Ecto neural progenitor cell (in vitro differentiated cells): Measurements from ENCODE around the gene AMMECR1.

ENCODE experiments used
- DNase-seq: peaks from one replicate; pipeline ENCODE4 v3.0.0-alpha.2; 2018; ENCODE audit warnings: low spot score

Gene AMMECR1

GRCh38 chrX:110210417-110211139 lies 107.3 kb downstream of the AMMECR1 start:
- DNase-seq = no peak

DNA sequence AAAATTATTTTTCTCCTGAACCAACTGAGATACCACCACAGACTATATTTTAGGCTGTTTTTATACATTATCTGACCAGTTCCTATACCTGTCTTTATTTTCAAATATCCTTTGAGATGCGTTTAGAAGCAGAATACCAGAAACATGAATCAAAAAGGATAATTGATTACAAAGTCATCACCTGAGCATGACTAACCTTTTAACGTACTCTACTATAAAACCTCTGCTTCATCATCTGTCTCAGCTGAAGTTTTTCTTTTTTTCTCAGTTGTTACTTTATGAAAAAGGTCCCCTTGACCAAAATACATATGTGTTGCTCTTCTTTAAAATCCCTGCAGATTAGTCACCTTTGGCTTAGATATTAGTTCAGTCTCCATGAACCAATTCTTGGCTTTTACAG lies 109.8 kb downstream of the AMMECR1 start:
- DNase-seq = no peak

DNA sequence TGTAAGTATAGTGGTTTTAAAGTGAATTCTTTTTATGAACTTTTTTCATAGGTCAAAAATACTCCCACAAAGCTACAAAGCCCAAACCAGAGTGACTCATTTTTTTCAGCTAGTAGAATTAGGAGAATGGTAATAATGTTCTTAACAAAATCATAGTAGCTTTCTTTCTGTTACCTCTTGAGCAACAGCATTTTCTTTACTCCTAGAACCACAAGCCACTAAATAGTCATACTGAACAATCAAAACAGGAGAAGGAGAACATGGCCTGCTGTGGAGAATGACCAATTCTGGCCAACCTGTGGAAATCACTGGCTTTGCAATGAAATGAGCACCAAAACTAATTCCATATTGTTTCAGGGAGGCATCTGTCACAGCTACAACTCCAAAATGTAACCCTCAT lies 112.9 kb downstream of the AMMECR1 start:
- DNase-seq = no peak

GRCh38 chrX:110201799-110202198 lies 116.1 kb downstream of the AMMECR1 start:
- DNase-seq = no peak

- DNase-seq = no peak
Observed at GRCh38 chrX:110194977-110195376, 122.9 kb downstream of the AMMECR1 start.

DNA sequence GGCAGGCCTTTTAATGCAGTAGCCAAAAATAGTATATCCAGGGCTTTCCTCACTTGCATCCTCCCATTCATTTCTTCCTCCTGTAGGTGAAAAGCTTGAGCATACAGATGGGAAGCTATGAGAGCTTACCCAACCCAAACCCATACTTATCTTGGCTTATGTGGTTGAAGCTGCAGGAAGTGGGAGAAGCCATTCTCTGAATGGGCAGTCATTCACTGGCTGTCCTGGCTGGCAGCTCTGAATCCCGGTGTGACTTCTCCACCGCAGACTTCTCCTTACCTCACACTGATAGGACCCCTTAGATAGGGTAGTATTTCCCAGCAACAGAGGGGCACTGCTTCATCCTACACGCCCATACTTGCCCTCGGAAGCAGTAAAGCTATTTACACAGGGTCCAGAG lies 125.4 kb downstream of the AMMECR1 start:
- DNase-seq = no peak

GRCh38 chrX:110188701-110189558 lies 129.0 kb downstream of the AMMECR1 start:
- DNase-seq = no peak

GRCh38 chrX:110183314-110183713 lies 134.6 kb downstream of the AMMECR1 start:
- DNase-seq = no peak

DNA sequence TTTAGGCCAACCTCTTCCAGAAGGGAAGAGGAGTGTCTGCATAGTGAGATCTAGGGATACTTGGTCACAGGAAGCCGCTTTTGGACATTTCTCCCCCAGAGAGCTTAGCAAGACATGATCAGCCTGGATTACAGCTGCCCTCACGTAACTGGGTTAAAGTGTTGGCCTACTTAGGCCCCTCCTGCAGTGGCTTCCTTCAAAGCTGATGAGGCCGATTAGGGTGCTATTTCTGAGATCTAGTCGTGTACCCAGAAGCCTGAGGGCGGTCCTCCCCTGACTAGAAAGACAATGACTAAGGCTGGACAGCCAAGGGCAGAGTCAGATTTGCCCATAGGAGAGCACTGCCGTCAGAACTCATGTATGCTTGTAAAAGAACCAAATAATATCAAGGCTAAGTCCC lies 135.0 kb downstream of the AMMECR1 start:
- no peak for DNase-seq

- no peak for DNase-seq
Observed at GRCh38 chrX:110182362-110182761, 135.5 kb downstream of the AMMECR1 start.

GRCh38 chrX:110181459-110182137 lies 136.3 kb downstream of the AMMECR1 start:
- no peak for DNase-seq

DNA sequence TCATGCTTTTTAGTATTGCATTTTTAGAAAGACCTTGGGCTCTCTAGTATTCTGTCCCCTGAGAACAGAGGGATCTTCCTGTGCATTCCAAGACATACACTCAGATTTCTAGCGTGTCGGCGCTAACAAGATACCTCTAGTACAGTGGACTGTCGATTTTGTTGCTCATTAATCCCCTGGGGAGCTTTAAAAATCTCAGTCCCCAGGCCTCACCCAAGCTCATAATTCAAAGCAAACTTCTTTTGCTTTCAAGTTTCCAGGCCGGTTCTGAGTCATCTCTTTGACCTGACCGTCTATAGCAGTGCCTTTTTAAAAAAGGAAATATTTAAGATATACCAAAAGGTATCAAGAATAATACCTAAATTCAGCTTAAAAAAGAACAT lies 137.0 kb downstream of the AMMECR1 start:
- no peak for DNase-seq

- DNase-seq = no peak
Observed at GRCh38 chrX:110180176-110180927, 137.5 kb downstream of the AMMECR1 start.

DNA sequence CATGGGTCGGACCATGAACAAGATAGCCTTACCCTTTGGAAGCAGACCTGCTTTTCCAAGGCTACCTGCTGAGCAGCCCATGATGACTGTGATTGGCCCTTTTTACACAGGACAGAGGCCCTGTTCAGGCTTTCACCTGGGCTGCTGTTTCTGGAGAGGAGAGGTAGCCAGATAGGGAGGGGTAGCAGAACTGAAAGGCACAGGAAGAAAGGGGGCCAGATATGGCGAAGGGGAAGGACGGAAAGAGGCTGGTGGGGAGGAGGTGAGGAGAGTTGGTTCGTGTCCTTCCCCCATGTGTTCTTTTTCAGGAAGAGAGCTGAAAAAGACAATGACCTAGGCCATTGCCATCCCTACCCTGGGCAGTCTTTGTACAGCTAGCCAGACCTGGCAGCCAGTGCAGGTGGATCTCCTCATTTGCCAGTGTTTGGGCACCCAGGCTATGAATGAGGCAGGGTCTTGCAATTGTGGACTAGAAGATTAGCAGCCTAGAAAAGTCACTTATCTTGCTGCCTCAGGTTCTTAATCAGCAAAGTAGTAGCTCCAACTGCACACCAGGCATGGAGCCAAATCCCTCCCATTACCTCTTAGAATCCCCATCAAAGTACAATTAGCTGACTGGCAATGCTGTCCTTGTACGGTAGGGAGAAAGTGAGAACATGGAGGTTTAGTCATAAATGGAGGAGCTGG lies 139.6 kb downstream of the AMMECR1 start:
- DNase-seq = no peak

DNA sequence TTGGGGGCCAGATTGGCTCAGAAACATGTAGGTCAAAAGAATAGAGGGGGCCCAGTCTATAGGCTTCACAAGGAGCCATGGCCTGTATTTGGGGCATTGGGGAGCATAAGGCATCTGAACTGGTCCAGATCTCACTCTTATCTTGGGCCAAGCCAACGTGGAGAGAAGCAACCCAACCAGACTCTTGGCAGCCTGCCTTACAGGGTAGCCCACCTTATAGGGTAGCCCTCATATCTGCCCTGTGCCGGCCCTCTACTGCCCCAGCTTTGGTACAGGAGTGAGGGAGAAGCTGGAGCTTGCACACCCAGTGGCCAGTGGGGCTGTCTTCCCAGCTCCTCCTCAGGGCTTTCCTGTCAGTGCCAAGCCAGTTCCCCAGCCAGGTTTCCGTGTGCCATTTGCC lies 142.2 kb downstream of the AMMECR1 start:
- DNase-seq = no peak

DNA sequence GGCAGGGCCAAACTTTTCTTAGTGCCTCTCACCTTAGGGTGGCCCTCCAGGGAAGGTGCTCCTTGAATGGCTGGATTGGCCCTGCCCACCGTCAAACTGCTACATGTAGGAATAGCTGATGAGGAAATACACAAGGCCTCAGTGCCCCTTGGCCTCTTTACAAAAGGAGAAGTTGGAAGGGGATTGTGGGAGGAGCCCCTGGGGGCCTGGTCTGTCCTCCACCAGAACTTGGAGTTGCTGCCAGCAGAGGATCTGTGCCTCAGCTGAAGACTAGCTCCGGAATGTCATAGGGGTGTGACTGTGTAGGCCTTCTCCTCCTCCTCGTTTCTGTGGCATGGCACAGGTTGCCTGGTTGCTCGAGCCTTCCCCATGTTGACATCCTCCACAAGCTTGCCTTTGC lies 142.7 kb downstream of the AMMECR1 start:
- no peak for DNase-seq

DNA sequence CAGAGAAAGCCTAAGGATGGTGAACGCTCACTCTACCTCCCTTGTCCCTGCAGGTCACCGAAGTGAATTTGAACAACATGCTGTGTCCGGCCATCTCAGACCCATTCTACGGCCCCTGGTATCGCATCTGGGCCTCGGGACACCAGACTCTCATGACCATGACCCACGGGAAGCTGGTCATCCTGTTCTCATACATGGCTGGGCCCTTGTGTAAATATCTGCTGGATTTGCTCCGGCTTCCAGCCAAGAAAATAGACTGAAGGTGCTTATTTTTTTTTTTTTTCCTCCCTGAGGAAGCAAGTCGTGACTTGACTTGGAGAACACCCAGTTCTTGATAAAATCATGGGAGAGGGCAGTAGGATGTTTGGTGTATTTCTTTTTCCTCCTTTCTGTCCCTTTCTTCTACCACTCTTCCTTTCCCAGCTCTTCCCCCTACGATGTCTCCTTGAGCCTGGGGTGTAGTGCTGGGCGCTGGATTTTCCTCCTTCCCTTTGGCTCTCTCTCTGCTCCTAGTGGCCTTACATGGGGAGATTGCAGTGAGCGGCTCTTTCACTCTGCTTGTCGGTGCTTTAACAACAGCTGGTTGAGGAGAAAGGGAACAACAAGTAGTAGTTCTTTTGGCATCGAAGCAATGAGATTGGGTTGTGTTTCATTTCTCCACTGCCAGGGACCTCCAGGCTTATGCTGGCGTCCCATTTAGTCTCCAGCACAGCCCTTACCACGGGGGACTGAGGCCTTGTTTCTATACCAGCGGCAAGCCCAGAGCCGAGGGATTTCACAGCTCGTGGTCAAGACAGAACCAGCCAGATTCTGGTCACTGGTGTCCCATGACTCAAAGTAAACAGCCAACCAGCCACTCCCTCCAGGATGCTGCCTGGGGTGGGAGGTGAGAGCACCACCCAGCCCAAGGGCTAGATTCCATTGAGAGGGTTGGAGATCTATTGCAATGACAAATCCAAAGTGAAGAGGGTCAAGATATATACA lies 144.4 kb downstream of the AMMECR1 start:
- no peak for DNase-seq

DNA sequence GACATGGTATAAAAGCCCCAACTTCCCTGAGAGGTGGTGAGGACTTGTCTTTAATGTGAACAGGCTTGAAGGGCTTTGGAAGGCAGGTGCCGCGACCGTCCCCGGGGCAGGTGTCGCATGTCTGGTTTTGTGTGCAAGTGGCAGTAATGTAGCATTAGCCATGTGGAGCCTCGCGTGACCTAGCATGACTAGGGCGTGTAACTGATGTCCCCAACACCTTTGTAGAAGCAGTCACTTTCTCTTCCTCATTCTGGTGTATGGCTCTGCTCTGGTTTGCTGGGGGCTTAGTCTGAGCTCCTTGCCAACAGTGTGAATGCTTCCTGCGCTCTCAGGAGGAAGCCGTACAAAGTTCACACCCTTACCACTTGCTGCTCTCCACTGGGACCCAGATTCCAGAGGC lies 145.7 kb downstream of the AMMECR1 start:
- DNase-seq = no peak

DNA sequence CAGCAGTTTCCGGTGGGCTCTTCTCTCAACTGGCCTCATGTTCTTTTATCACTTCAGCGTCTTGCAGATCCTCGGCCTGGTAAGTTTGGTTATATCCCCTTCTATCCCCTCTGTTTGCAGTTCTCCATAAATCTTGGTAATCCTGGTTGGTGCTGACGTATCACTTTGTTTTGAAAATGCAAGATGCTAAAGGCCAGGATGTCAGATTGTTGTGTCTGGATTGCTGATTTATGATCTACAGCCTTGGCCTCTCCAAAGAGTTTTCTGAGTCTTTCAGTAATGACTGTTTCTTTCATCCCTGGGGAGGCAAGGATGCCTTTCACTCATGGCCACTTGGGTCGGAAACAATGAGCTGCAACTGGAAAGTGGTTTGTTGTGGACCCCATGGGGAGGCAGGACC lies 146.4 kb downstream of the AMMECR1 start:
- DNase-seq = no peak

DNA sequence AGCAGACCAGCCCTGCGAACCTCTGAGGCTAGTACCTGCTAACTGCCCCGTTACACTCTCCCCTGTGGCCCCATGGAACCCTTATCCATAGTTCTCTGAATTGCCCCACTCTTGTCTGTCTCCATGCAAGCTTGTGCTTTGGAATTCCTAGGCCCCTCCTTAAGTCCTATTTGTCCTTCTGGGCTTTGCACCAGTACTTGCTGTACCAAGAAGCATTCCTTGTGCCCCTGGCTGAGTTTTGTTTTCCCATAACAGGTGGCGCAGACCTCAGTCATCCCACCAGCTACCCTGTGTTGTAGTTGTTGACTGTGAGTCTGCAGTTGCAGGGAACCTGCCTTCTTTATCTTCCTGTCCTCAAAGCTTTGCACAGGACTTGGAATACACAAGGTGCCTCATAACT lies 147.9 kb downstream of the AMMECR1 start:
- DNase-seq = no peak
